H9 (cell line): ENCODE data around the gene TCEAL3. TPM values are rescaled to one million over a fixed set of nuclear protein-coding genes. Genes with fewer than 3 reads are reported as not detected.
A peak's percentile ranks its signal among the peaks of the same experiment; 100 is the strongest.

Experiments used
- DNase-seq: peaks from one replicate; pipeline ENCODE4 v3.0.0-alpha.2; 2017
- H2AFZ ChIP-seq: one replicate; pipeline ENCODE4 v1.6.1; 2013; ENCODE audit warnings: mild to moderate bottlenecking, low read length, control low read depth, moderate library complexity
- H2AK5ac ChIP-seq: 2 replicates; pipeline ENCODE4 v1.6.1; 2013; ENCODE audit warnings: low read length, control low read depth, mixed read lengths; ENCODE audit not compliant: insufficient read length
- H2BK120ac ChIP-seq: one replicate; pipeline ENCODE4 v1.6.1; 2013; ENCODE audit warnings: low read depth, mild to moderate bottlenecking, low read length, control low read depth, inconsistent platforms; ENCODE audit not compliant: poor library complexity, severe bottlenecking
- H2BK12ac ChIP-seq: 2 replicates; pipeline ENCODE4 v1.6.1; 2013; ENCODE audit warnings: low read length, control low read depth, mixed read lengths, low read depth; ENCODE audit not compliant: insufficient read length
- H2BK15ac ChIP-seq: 2 replicates; pipeline ENCODE4 v1.6.1; 2013; ENCODE audit warnings: low read depth, low read length, control low read depth
- H2BK20ac ChIP-seq: one replicate; pipeline ENCODE4 v1.6.1; 2013; ENCODE audit warnings: low read depth, mild to moderate bottlenecking, low read length, control low read depth, inconsistent platforms; ENCODE audit not compliant: poor library complexity, severe bottlenecking
- H2BK5ac ChIP-seq: 2 replicates; pipeline ENCODE4 v1.6.1; 2013; ENCODE audit warnings: low read length, control low read depth, mixed read lengths; ENCODE audit not compliant: insufficient read length
- H3K14ac ChIP-seq: 2 replicates; pipeline ENCODE4 v1.6.1; 2013; ENCODE audit warnings: low read length, control low read depth; ENCODE audit not compliant: insufficient read depth
- H3K18ac ChIP-seq: 2 replicates; pipeline ENCODE4 v1.6.1; 2013; ENCODE audit warnings: low read depth, mild to moderate bottlenecking, mixed read lengths, low read length, control low read depth; ENCODE audit not compliant: insufficient read length
- H3K23ac ChIP-seq: 2 replicates; pipeline ENCODE4 v1.6.1; 2013; ENCODE audit warnings: low read length, control low read depth, mixed read lengths, low read depth; ENCODE audit not compliant: insufficient read length
- H3K23me2 ChIP-seq: 2 replicates; pipeline ENCODE4 v1.6.1; 2013; ENCODE audit warnings: low read depth, mild to moderate bottlenecking, mixed read lengths, low read length, control low read depth; ENCODE audit not compliant: insufficient read length, poor library complexity, severe bottlenecking
- H3K27ac ChIP-seq: 2 replicates; pipeline ENCODE4 v1.5.1; 2013; ENCODE audit warnings: low read length, control low read depth, mixed read lengths, low read depth; ENCODE audit not compliant: insufficient read length
- H3K27me3 ChIP-seq: 2 replicates; pipeline ENCODE4 v1.6.1; 2013; ENCODE audit warnings: low read length, control low read depth, inconsistent platforms; ENCODE audit not compliant: insufficient read depth
- H3K4ac ChIP-seq: 2 replicates; pipeline ENCODE4 v1.6.1; 2013; ENCODE audit warnings: low read depth, mild to moderate bottlenecking, control low read depth, inconsistent platforms, low read length, moderate library complexity
- H3K4me1 ChIP-seq: 2 replicates; pipeline ENCODE4 v1.6.1; 2013; ENCODE audit warnings: low read length, control low read depth, inconsistent platforms; ENCODE audit not compliant: insufficient read depth
- H3K4me2 ChIP-seq: 2 replicates; pipeline ENCODE4 v1.6.1; 2013; ENCODE audit warnings: low read length, control low read depth, mixed read lengths; ENCODE audit not compliant: insufficient read length, insufficient read depth
- H3K56ac ChIP-seq: 2 replicates; pipeline ENCODE4 v1.6.1; 2013; ENCODE audit warnings: low read depth, mild to moderate bottlenecking, mixed read lengths, low read length, control low read depth; ENCODE audit not compliant: insufficient read length
- H3K79me1 ChIP-seq: 2 replicates; pipeline ENCODE4 v1.6.1; 2013; ENCODE audit warnings: low read depth, mild to moderate bottlenecking, moderate library complexity, low read length, control low read depth, inconsistent platforms; ENCODE audit not compliant: insufficient read depth, poor library complexity, severe bottlenecking
- H3K79me2 ChIP-seq: 2 replicates; pipeline ENCODE4 v1.6.1; 2013; ENCODE audit warnings: low read length, control low read depth, inconsistent platforms; ENCODE audit not compliant: insufficient read depth
- H3K9ac ChIP-seq: 2 replicates; pipeline ENCODE4 v1.6.1; 2013; ENCODE audit warnings: low read length, control low read depth, mixed read lengths; ENCODE audit not compliant: insufficient read length; ENCODE audit errors: extremely low read depth
- H3K9me3 ChIP-seq: one replicate; pipeline ENCODE4 v1.6.1; 2013; ENCODE audit warnings: low read depth, low read length, inconsistent platforms; ENCODE audit not compliant: control insufficient read depth
- H3T11ph ChIP-seq: one replicate; pipeline ENCODE4 v1.6.1; 2013; ENCODE audit warnings: mild to moderate bottlenecking, low read length, control low read depth, inconsistent platforms
- H4K20me1 ChIP-seq: one replicate; pipeline ENCODE4 v1.6.1; 2013; ENCODE audit not compliant: control insufficient read depth, insufficient read length, insufficient read depth
- H4K5ac ChIP-seq: 2 replicates; pipeline ENCODE4 v1.6.1; 2013; ENCODE audit warnings: low read depth, mild to moderate bottlenecking, mixed read lengths, low read length, control low read depth; ENCODE audit not compliant: insufficient read length
- H4K8ac ChIP-seq: replicated peaks from 2 replicates; pipeline ENCODE4 v1.6.1; 2013; ENCODE audit warnings: low read length, control low read depth, mixed read lengths, low read depth; ENCODE audit not compliant: insufficient read length
- H4K91ac ChIP-seq: 2 replicates; pipeline ENCODE4 v1.6.1; 2013; ENCODE audit warnings: low read depth, mild to moderate bottlenecking, moderate library complexity, mixed read lengths, low read length, control low read depth; ENCODE audit not compliant: insufficient read length
- H3K27ac Mint-ChIP-seq, 3 experiments: 2 replicates in 2 of 3; 3 replicates in 1 of 3; pipeline ENCODE4 v1.8.0; 2020 to 2021; ENCODE audit warnings: mixed read lengths in 3 of 3, mild to moderate bottlenecking in 1 of 3, moderate library complexity in 1 of 3
- H3K27me3 Mint-ChIP-seq: 2 replicates; pipeline ENCODE4 v1.8.0; 2021; ENCODE audit warnings: low read depth, mild to moderate bottlenecking, moderate library complexity, mixed read lengths
- H3K36me3 Mint-ChIP-seq, 3 experiments: 2 replicates in 2 of 3; 3 replicates in 1 of 3; pipeline ENCODE4 v1.8.0; 2020 to 2021; ENCODE audit warnings: low read depth in 3 of 3, mixed read lengths in 3 of 3; ENCODE audit not compliant: insufficient read depth in 1 of 3
- H3K4me1 Mint-ChIP-seq, 2 experiments: 2 replicates each; pipeline ENCODE4 v1.8.0; 2020; ENCODE audit warnings: mixed read lengths in 2 of 2
- H3K4me3 Mint-ChIP-seq, 2 experiments: 2 replicates in 1 of 2; 3 replicates in 1 of 2; pipeline ENCODE4 v1.8.0; 2020 to 2021; ENCODE audit warnings: mild to moderate bottlenecking in 2 of 2, mixed read lengths in 2 of 2, moderate library complexity in 1 of 2
- H3K9me3 Mint-ChIP-seq, 2 experiments: 2 replicates in 1 of 2; 3 replicates in 1 of 2; pipeline ENCODE4 v1.8.0; 2020; ENCODE audit warnings: mild to moderate bottlenecking in 2 of 2, mixed read lengths in 2 of 2, moderate library complexity in 1 of 2
- CTCF ChIP-seq: fragments of 200-600 bp; sonication (generic); conservative IDR thresholded peaks from 3 replicates; pipeline ENCODE4 v1.8.0; 2021; ENCODE audit warnings: antibody characterized with exemption, mild to moderate bottlenecking
- WGBS: extraction: QIAGEN DNeasy Blood & Tissue Kit; methylation state at CpG from one replicate; pipeline ENCODE4 v1.1.7; 2013; ENCODE audit warnings: missing lambda C conversion rate, low lambda C conversion rate, mixed read lengths; ENCODE audit not compliant: insufficient read length; ENCODE audit errors: extremely low coverage; 5-methylcytosine and 5-hydroxymethylcytosine counted together
- total RNA-seq: library from RNA; stranded (reverse); gene quantifications from 2 replicates; pipeline ENCODE4 v1.2.1, GENCODE V29; 2021

TCEAL3 gene
- total RNA-seq, 1 experiment from 2014 or later, result 11.1 TPM

- Histone ChIP-seq H4K8ac (no peak overlapping the region), H3T11ph (no peak overlapping the region), H4K91ac (no peak overlapping the region), H3K27ac (no peak overlapping the region), H4K20me1 (no peaks in the 10 kb centered on the region), H2AK5ac (no peak overlapping the region), H3K4me2 (peak overlapping the region; percentile 54), H3K18ac (no peak overlapping the region), H3K23me2 (peaks cover 4% of the 10 kb centered on the region), H4K5ac (no peak overlapping the region), H2AFZ (peak overlapping the region; percentile 49), H3K4ac (no peak overlapping the region), H2BK12ac (no peak overlapping the region), H3K23ac (no peak overlapping the region), H2BK5ac (no peak overlapping the region), H2BK120ac (no peak overlapping the region), H3K4me1 (no peaks in the 10 kb centered on the region), H3K14ac (no peak overlapping the region), H3K9me3 (no peaks in the 10 kb centered on the region), H3K9ac (no peak overlapping the region), H3K79me1 (no peaks in the 10 kb centered on the region), H3K56ac (no peak overlapping the region), H2BK15ac (no peak overlapping the region), H3K79me2 (no peaks in the 10 kb centered on the region), H2BK20ac (no peak overlapping the region), H3K27me3 (no peaks in the 10 kb centered on the region)
- Mint-ChIP-seq H3K4me3 (peak overlapping the region; percentile 86 to 94), H3K9me3 (peaks cover 0 to 20% of the 10 kb centered on the region in 2 experiments; a peak in 2 of 5 replicates), H3K27ac (peak overlapping the region in 2 of 3 experiments; percentile 93 to 96; a peak in 3 of 7 replicates), H3K36me3 (no peaks in the 10 kb centered on the region), H3K4me1 (peaks cover 6 to 8% of the 10 kb centered on the region in 2 experiments; a peak in 3 of 4 replicates), H3K27me3 (no peaks in the 10 kb centered on the region)
- no peak for DNase-seq
- no CpG with 5 or more reads among the region's 6 CpGs for WGBS
- no peak for TF ChIP-seq CTCF
Observed at GRCh38 chrX:103630171-103630511, 22.4 kb downstream of the TCEAL3 start.
